Neural cell (in vitro differentiated cells): ENCODE results near the gene TUBAL3.

Experiments
- EP300 ChIP-seq: fragments of 450-650 bp; conservative IDR thresholded peaks from 2 replicates; pipeline ENCODE4 v1.6.1; 2014; ENCODE audit warnings: antibody characterized with exemption, mild to moderate bottlenecking, moderate library complexity; ENCODE audit not compliant: poor library complexity, severe bottlenecking
- EZH2 ChIP-seq: fragments of 200-600, 300-800 bp; shearing (Covaris generic), sonication (generic); IDR thresholded peaks from 2 replicates; pipeline ENCODE4 v1.6.1; 2014; ENCODE audit warnings: antibody characterized with exemption, low read length, borderline replicate concordance, mild to moderate bottlenecking; ENCODE audit not compliant: insufficient read depth, poor library complexity, severe bottlenecking
- MXI1 ChIP-seq: fragments of 450-650 bp; conservative IDR thresholded peaks from 2 replicates; pipeline ENCODE4 v1.6.1; 2014; ENCODE audit warnings: antibody characterized with exemption, mild to moderate bottlenecking; ENCODE audit not compliant: poor library complexity, severe bottlenecking
- POLR2AphosphoS5 ChIP-seq: IDR thresholded peaks from 2 replicates; pipeline ENCODE4 v1.6.1; 2012
- RAD21 ChIP-seq: fragments of 450-650 bp; conservative IDR thresholded peaks from 2 replicates; pipeline ENCODE4 v1.6.1; 2014; ENCODE audit warnings: antibody characterized with exemption, mild to moderate bottlenecking, moderate library complexity
- SMC3 ChIP-seq: fragments of 450-650 bp; conservative IDR thresholded peaks from 2 replicates; pipeline ENCODE4 v1.6.1; 2014; ENCODE audit warnings: antibody characterized with exemption, mild to moderate bottlenecking, moderate library complexity; ENCODE audit not compliant: poor library complexity
- TAF1 ChIP-seq: IDR thresholded peaks from 2 replicates; pipeline ENCODE4 v1.6.1; 2012; ENCODE audit warnings: low read depth
- TF ChIP-seq, protein P1 (sequence below): IDR thresholded peaks from 2 replicates; pipeline ENCODE4 v1.6.1; 2012; ENCODE audit warnings: borderline replicate concordance
- TF ChIP-seq, protein P2 (sequence below): fragments of 450-650 bp; IDR thresholded peaks from 2 replicates; pipeline ENCODE4 v1.5.1; 2014; ENCODE audit warnings: antibody characterized with exemption, mild to moderate bottlenecking, moderate library complexity; ENCODE audit not compliant: poor library complexity, severe bottlenecking

DNA sequence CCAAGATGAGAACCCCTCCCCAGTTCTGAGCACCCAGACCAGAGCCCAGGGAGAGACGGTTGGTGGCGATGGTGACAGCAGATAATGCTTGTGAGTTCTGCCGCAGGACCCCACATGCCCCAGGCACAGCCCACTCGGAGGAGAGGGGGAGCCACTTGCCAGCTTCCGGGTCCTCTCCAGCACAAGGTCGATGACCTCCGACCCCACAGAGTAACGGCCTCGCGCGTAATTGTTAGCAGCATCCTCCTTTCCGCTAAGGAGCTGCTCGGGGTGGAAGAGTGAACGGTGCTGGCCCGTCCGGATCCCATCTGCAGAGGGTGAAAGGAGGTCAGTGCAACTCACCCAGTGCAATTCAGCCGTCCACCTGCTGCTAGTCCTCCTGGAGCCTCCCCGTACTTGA lies 9.5 kb downstream of the TUBAL3 start:
- TF ChIP-seq, protein P1, sequence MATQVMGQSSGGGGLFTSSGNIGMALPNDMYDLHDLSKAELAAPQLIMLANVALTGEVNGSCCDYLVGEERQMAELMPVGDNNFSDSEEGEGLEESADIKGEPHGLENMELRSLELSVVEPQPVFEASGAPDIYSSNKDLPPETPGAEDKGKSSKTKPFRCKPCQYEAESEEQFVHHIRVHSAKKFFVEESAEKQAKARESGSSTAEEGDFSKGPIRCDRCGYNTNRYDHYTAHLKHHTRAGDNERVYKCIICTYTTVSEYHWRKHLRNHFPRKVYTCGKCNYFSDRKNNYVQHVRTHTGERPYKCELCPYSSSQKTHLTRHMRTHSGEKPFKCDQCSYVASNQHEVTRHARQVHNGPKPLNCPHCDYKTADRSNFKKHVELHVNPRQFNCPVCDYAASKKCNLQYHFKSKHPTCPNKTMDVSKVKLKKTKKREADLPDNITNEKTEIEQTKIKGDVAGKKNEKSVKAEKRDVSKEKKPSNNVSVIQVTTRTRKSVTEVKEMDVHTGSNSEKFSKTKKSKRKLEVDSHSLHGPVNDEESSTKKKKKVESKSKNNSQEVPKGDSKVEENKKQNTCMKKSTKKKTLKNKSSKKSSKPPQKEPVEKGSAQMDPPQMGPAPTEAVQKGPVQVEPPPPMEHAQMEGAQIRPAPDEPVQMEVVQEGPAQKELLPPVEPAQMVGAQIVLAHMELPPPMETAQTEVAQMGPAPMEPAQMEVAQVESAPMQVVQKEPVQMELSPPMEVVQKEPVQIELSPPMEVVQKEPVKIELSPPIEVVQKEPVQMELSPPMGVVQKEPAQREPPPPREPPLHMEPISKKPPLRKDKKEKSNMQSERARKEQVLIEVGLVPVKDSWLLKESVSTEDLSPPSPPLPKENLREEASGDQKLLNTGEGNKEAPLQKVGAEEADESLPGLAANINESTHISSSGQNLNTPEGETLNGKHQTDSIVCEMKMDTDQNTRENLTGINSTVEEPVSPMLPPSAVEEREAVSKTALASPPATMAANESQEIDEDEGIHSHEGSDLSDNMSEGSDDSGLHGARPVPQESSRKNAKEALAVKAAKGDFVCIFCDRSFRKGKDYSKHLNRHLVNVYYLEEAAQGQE, result no peak
- TF ChIP-seq SMC3 (no peak), POLR2AphosphoS5 (no peak), EP300 (no peak), EZH2 (no peak), TAF1 (no peak), MXI1 (no peak), RAD21 (no peak)
- TF ChIP-seq, protein P2, sequence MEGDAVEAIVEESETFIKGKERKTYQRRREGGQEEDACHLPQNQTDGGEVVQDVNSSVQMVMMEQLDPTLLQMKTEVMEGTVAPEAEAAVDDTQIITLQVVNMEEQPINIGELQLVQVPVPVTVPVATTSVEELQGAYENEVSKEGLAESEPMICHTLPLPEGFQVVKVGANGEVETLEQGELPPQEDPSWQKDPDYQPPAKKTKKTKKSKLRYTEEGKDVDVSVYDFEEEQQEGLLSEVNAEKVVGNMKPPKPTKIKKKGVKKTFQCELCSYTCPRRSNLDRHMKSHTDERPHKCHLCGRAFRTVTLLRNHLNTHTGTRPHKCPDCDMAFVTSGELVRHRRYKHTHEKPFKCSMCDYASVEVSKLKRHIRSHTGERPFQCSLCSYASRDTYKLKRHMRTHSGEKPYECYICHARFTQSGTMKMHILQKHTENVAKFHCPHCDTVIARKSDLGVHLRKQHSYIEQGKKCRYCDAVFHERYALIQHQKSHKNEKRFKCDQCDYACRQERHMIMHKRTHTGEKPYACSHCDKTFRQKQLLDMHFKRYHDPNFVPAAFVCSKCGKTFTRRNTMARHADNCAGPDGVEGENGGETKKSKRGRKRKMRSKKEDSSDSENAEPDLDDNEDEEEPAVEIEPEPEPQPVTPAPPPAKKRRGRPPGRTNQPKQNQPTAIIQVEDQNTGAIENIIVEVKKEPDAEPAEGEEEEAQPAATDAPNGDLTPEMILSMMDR, result no peak
